HG03342 (cell line): ENCODE data around the gene ABHD17B.
"Not testable (repeated sequence)": the region's sequence is repeated elsewhere in the genome, so short reads cannot be mapped to it uniquely, and the experiment has no call there.

Source experiments
- ATAC-seq: cut with Tn5 transposase; IDR thresholded peaks from one replicate; pipeline ENCODE4 v1.9.1; 2021; ENCODE audit warnings: mild to moderate bottlenecking, moderate library complexity; ENCODE audit not compliant: unreplicated experiment

Gene ABHD17B

GRCh38 chr9:71911061-71911907 lies at the start of gene ABHD17B, which contains the start of gene C9orf85:
Gene ABHD17B, minus strand, starts transcription at chr9:71911193. Its CDS starts 36,113 bp downstream, at chr9:71875080.
Gene C9orf85, plus strand, starts transcription at chr9:71911639. Its CDS starts 96 bp downstream, at chr9:71911735.
- peak; percentile 92 for ATAC-seq

- ATAC-seq, result peak; percentile 59
Measured at GRCh38 chr9:71955300-71955915, 44.4 kb upstream of the ABHD17B start.

GRCh38 chr9:71954652-71955051 lies 43.7 kb upstream of the ABHD17B start:
- not testable (repeated sequence) for ATAC-seq

GRCh38 chr9:71944754-71945375 lies 33.9 kb upstream of the ABHD17B start:
- ATAC-seq, result no peak

- no peak for ATAC-seq
Measured at GRCh38 chr9:71941998-71942567, 31.1 kb upstream of the ABHD17B start.

GRCh38 chr9:71941060-71941568 lies 30.1 kb upstream of the ABHD17B start:
- no peak for ATAC-seq

- no peak for ATAC-seq
Measured at GRCh38 chr9:71937898-71938297, 26.9 kb upstream of the ABHD17B start.

GRCh38 chr9:71937070-71937625 lies 26.2 kb upstream of the ABHD17B start:
- ATAC-seq, result no peak

- ATAC-seq, result no peak
Measured at GRCh38 chr9:71936066-71936465, 25.1 kb upstream of the ABHD17B start.

GRCh38 chr9:71931166-71931565 lies 20.2 kb upstream of the ABHD17B start:
- ATAC-seq, result no peak

- ATAC-seq, result no peak
Measured at GRCh38 chr9:71929791-71930440, 18.9 kb upstream of the ABHD17B start.

GRCh38 chr9:71929223-71929622 lies 18.2 kb upstream of the ABHD17B start:
- no peak for ATAC-seq

- no peak for ATAC-seq
Measured at GRCh38 chr9:71928806-71929205, 17.8 kb upstream of the ABHD17B start.

- no peak for ATAC-seq
Measured at GRCh38 chr9:71928376-71928775, 17.4 kb upstream of the ABHD17B start.

GRCh38 chr9:71925834-71926233 lies 14.8 kb upstream of the ABHD17B start:
- no peak for ATAC-seq

- no peak for ATAC-seq
Measured at GRCh38 chr9:71924576-71924975, 13.6 kb upstream of the ABHD17B start.

GRCh38 chr9:71921190-71921814 lies 10.3 kb upstream of the ABHD17B start:
- ATAC-seq, result no peak

GRCh38 chr9:71920456-71921189 lies 9.6 kb upstream of the ABHD17B start:
- no peak for ATAC-seq

GRCh38 chr9:71918419-71918818 lies 7.4 kb upstream of the ABHD17B start:
- no peak for ATAC-seq
